EH (cell line): Measurements from ENCODE around the gene COL18A1.
"Not testable (repeated sequence)": the region's sequence is repeated elsewhere in the genome, so short reads cannot be mapped to it uniquely, and the experiment has no call there.

Experiments used
- DNase-seq: peaks from one replicate; pipeline ENCODE4 v3.0.0-alpha.2; 2015; ENCODE audit warnings: low read depth

The COL18A1 gene

DNA sequence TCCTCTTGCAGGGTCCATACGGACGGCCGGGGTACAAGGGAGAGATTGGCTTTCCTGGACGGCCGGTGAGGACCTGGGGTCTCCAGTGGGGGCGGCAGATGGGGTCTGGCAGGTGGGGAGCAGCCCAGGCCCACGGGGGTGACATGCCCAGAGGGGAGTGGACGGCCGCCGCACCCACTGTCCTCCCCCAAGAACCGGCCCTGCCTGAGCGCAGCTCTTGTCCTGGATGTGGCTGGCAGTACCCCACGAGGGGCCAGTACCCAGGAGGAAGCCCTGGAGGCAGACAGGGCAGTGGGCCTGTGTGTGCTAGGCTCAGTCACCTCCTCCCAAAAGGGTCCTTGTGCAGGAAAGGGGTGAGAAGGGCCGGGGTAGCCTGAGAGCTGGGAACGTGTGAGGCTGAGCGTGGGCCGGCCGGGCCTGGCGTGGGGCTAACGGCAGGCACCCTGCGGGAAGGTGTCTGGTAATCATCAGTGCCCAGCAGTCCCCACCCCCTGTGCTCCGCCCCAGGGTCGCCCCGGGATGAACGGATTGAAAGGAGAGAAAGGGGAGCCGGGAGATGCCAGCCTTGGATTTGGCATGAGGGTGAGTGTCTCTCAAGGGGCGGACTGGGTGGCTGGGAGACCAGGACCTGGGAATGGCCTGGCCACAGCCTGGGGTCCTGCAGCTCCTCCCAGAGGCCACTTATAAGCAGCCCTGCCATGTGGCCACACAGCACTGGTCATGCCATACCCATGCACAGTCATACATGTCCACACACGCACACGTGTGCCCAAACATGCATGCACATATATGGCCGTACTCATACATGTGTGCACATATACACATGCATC is 90.1 kb downstream of the COL18A1 start:
- DNase-seq: no peak

DNA sequence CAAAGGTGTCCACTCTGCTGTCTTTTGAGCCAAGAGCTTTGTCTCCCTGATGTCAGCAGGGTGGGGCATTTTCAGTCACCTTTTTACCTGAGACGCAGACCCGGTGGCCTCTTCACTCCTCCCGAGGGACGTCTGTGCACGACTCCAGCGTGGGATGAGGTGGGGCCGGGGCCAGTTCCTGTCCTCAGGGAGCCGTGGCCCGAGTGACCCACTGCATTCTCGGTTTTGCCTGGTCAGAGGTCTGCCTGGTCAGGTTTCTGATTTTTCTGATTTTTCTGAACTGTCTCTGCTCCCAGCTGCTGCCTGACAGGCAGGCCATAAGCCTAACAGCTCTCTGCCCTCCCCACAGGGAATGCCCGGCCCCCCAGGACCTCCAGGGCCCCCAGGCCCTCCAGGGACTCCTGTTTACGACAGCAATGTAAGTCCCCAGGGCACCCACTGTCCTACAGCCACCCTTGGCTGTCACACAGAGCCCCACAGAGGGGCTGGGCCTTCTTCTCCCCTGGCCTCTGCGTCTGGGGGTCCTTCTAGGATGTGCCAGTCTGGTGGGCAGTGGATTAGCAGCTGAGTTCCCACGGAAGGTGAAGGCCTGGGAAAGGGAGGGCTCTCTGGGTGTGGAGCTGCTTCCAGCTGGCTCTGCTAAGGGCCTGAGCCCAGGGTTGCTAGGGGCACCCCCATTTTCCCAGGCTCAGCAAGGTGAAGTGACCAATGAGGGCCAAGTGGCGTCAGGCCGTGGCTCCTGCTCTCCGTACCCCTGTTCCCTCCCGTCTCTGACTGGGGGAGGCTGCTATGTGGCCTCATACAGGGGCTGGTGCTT is 91.4 kb downstream of the COL18A1 start:
- no peak for DNase-seq

DNA sequence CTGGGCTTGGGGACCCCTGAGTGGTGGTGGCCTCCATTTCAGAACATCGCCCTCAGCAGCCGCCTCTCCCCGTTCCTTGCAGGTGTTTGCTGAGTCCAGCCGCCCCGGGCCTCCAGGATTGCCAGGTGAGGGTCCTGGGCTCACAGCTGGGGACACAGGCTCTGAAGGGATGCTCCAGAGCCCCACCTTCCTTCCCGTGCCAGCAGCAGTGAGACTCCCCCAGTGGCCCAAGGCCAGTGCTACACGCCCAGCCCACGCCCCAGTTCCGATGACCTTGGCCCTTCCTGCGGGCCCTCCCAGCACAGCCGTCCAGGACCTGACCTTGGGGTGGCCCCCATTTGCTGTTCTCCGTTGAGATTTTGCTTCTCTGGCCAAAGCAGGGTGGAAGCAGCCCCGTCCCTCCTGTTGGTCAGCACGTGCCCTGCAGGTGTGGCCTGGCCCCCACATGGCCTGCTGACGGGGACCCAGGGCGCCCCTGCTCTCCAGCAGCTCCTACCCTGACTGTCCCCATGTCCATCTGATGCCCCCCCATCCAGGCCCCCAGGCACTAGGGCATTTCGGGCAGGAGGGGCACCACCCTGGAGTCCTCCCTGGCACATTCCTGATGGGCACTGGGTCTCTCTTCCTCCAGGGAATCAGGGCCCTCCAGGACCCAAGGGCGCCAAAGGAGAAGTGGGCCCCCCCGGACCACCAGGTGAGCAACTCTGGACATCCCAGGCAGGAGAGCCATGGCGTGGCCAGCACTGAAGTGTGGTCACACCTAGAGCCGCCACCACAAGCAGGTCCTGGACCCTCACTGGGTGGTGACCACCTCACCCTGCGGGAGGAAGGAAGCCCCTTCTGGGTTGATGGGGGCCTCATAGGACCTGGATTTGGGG is 92.2 kb downstream of the COL18A1 start:
- no peak for DNase-seq

DNA sequence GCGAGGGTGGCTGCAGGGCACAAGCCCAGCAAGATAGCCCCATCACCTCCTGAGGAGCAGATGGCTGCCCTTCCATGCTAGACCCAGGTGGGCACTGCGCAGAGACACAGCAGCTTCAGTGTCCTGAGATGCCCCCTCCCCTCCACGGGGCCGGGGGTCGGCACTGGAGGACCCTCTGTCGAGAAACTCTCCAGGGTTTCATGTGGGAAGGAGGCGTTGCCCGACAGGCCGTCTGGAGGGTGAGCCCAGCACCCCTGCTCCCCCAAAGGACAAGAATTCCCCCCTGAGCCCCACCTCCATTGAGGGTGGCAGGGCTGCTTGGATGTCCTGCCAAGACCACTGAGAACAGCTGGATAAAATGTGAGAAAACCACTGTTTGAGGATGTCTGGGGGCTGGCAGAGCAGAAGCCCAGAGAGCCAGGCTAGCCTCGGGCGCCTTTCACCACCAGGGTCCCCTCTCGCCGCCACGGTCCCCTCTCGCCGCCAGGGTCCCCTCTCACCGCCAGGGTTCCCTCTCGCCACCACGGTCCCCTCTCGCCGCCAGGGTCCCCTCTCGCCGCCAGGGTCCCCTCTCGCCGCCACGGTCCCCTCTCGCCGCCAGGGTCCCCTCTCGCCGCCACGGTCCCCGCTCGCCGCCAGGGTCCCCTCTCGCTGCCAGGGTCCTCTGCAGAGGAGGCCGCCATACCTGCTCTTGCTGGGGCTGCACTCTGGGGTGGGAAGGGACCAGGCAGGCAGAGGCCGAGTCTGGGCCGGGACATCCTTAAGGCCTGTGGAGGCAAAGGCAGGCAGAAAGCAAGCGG is 93.1 kb downstream of the COL18A1 start:
- no peak for DNase-seq

DNA sequence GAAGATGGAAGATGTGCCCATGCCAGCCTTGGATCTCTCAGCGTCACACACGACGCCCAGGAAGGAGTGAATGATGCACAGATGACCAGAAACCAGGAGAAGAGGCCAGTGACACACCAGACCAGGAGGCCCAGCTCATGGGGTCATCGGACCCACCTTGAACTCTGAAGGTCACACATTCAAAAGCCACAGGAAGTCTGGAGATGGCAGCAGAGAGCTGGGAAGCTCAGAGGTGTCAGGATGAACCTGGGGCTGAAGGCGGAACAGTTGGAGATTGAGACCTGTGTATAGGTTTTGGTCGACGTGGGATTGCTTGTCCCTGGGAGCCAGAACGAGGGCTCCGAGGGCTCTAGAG is 93.7 kb downstream of the COL18A1 start:
- DNase-seq: no peak

DNA sequence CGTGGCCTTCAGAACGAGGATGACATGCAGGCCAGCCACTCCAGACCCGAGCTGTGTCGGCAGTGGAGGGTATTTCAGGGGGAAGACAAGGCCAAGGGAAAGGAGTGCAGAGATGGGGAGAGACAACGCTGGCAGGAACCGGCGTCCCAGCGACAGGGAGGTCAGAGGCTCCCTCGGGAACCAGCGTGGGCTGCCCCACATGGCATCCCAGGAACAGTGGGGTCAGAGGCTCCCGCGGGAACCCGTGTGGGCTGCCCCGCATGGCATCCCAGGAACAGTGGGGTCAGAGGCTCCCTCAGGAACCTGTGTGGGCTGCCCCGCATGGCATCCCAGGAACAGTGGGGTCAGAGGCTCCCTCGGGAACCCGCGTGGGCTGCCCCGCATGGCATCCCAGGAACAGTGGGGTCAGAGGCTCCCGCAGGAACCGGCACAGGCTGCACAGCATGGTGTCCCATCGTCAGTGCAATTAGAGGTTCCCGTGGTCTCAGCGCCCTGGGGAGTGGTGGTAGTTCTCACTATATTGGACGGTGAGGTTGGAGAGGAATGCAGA is 94.3 kb downstream of the COL18A1 start:
- no peak for DNase-seq

DNA sequence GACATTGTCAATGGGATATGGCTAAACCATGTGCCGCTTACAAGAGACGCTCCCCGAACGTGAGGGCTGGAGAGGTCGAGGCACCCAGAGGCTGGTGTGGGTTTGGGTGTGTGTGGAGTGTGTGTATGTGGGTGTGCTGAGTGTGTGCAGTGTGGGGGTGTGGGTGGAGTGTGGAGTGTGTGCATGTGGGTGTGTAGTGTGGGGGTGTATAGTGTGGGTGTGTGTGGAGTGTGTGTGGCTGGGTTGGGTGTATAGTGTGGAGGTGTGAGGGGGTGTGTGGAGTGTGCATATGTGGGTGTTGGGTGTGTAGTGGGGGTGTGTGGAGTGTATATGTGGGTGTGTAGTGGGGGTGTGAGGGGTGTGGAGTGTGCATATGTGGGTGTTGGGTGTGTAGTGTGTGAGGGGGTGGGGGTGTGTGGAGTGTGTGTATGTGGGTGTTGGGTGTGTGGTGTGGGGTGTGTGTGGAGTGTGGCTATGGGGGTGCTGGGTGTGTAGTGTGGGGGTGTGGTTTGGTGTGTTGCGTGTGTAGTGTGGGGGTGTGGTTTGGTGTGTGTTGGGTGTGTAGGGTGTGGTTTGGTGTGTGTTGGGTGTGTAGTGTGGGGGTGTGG is 95.1 kb downstream of the COL18A1 start:
- DNase-seq: no peak

DNA sequence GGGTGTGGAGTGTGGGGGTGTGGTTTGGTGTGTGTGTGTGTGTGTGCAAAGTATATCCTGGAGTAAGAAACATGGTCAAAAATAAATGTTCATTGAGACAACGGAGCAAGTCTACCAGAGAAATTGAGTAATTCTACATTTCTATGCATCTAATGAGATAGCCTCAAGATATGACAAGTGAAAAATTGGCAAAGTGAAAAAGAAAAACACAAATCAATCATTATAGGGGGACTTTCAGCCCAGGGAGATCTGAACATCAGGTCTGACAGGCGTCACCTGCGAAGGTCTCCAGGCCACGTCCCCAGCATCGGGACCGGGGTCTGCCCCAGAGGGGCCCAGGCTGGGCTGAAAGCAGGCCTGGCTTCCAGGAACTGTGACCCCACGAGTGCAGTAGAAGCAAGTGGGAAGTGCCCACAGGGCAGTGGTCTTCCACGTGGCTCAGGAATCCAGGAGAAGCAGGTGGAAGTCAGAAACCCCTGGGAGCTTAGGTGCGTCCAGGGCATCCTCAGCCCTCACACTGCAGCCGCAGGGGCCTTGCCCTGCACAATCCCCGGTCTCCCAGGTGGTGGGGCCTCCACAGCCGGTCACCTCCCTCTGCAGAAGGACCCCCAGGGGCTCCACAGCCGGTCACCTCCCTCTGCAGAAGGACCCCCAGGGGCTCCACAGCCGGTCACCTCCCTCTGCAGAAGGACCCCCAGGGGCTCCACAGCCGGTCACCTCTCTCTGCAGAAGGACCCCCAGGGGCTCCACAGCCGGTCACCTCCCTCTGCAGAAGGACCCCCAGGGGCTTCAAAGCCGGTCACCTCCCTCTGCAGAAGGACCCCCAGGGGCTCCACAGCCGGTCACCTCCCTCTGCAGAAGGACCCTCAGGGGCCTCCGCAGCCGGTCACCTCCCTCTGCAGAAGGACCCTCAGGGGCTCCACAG is 96.4 kb downstream of the COL18A1 start:
- DNase-seq: not testable (repeated sequence)

DNA sequence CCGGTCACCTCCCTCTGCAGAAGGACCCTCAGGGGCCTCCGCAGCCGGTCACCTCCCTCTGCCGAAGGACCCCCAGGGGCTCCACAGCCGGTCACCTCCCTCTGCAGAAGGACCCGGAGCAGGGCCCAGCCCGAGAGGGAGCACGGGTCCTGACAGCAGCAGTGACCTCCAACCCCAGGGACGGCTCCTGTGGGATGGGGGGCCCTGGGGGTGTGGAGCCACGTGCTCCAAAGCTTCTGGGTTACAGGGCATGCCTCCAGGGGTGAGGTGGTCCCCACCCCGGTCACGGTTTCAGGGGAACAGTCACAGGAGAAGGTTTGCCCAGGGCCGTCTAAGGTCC is 97.0 kb downstream of the COL18A1 start:
- DNase-seq: no peak

DNA sequence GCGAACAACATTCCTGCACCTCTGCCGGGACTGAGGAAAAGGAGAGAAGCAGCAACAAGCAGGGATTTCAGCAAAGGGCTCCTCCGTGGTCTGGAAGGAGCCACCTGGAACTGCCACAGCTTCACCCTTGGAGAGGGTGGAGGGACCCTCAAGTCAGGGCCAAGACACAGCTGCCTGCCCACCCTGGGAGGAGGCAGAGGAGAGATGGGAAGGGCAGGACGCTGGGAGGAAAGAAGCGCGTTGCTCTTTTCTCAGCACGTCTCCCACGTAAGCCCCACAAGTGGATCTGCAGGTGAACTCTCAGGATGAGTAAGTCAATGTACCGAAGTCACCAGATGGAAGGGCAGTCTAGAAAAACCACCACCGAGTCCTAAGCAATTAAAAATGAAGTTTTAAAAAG is 97.6 kb downstream of the COL18A1 start:
- DNase-seq: no peak

DNA sequence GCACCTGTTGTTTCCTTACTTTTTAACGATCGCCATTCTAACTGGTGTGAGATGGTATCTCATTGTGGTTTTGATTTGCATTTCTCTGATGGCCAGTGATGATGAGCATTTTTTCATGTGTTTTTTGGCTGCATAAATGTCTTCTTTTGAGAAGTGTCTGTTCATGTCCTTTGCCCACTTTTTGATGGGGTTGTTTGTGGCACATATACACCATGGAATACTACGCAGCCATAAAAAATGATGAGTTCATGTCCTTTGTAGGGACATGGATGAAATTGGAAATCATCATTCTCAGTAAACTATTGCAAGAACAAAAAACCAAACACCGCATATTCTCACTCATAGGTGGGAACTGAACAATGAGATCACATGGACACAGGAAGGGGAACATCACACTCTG is 98.3 kb downstream of the COL18A1 start:
- DNase-seq: not testable (repeated sequence)

DNA sequence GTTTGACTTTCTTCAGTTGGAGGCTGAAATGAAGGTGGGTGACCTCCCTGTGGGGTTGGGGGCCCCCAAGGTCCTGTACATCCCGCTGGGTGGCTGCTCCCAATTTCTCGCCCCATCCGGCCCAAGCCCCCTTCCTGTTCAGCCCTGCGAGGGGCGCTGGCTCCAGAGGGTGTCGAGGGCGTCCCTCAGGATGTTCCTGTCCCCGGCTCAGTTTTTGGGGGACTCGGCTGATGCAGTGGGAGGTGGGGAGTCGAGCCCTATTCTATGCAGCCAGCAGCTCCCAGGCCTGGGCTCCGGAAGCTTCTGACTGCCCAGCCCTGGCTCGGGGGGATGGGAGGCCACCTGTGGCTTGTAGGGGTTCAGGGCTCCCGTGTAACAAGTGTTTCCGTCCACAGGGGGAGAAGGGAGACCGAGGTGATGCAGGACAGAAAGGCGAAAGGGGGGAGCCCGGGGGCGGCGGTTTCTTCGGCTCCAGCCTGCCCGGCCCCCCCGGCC is 99.1 kb downstream of the COL18A1 start:
- no peak for DNase-seq

DNA sequence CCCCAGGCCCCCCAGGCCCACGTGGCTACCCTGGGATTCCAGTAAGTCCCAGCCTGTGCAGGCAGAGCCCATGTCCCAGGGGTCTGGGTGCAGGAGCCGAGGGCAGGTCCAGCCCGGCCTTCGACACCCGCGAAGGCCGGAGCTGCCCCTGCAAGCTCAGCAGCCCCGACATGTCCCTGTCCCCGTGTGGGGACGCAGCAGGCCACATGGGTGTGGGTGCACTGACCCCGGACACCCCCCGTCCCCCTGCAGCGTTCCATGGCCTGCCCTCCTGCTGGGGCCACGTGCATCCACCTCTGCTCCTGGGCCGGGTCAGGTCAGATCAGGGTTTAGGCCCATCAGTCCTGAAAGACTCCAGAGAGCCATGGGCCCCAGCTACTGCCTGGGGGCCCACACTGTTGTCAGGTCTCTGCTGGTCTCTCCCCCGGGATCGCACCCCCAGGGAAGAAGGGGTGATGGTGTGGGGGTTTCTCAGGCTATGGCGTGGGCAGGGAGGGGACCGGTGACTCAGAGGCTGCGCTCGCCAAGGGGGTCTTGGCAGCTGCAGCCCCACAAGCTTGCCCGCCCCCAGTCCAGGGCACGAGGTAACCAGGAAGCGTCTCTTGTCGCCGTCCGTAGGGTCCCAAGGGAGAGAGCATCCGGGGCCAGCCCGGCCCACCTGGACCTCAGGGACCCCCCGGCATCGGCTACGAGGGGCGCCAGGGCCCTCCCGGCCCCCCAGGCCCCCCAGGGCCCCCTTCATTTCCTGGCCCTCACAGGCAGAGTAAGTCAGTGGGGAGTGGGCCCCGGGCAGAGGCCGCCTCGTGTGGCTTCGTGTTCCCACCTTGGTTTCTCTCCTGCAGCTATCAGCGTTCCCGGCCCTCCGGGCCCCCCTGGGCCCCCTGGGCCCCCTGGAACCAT is 99.8 kb downstream of the COL18A1 start:
- no peak for DNase-seq

DNA sequence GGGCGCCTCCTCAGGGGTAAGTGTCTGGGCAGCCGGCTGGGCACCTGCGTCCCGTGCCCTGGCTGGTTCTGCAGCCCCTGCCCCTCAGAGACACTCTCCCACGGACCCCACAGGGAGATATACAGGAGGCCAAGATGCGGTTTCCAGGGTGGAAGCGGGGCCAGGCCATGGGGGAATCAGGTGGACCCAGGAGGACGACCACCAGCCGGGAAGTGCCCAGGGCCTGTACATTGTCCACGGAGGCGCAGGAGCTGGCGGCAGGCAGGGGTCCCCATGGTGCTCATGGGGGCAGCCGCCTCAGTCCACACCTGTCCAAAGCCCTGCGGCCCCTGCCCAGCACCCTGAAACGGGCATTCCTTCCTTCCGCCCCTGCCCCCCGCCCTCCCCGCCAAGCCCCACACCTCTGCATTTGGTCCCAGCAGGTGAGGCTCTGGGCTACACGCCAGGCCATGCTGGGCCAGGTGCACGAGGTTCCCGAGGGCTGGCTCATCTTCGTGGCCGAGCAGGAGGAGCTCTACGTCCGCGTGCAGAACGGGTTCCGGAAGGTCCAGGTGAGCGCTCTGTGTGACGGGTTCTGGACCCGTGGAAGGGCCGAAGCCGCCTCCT is 100.6 kb downstream of the COL18A1 start:
- DNase-seq: no peak

DNA sequence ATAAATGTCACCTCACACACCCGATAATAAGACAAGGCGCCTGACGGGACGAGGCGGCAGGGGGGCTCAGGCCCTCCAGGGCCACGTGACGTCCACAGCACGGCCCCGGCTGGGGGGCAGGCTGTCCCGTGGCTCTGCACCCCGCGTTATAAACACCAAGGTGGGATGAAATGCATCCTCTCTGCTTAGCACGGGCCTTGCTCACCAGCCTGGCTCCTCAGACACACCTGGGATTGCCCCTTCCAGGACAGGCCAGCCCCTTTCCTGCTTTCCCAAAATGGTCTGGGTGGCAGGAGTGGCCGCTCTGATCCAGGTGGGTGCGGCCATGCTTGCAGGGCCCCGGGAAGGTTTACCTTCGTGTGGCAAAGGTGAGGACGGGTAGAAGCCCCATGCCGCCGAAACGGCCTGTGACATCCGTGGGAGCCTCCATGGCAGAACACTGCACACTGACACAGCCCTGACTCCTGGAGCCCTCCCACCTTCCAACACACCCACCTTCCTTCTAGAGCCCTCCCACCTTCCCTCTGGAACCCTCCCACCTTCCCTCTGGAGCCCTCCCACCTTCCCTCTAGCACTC is 101.4 kb downstream of the COL18A1 start:
- DNase-seq: no peak

DNA sequence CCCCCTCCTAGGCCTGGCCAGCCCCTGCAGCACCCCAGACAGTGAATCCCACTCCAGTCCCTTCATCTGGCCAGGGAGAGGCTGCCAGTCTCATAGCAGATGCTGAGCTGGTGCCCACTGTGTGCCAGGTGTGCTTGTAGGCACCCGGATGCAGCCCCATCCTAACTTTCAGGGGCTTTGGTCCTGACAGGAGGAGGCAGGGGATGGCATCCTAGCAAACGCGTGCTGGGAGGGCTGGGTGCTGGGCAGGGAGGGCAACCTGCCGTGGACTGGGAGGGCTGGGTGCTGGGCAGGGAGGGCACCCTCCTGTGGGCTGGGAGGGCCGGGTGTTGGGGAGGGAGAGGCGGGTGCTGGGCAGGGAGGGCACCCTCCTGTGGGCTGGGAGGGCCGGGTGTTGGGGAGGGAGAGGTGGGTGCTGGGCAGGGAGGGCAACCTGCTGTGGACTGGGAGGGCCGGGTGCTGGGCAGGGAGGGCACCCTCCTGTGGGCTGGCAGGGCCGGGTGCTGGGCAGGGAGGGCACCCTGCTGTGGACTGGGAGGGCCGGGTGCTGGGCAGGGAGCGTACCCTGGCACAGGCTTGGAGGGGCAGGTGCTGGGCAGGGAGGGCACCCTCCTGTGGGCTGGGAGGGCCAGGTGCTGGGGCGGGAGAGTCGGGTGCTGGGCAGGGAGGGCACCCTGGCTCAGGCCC is 102.0 kb downstream of the COL18A1 start:
- DNase-seq: no peak

DNA sequence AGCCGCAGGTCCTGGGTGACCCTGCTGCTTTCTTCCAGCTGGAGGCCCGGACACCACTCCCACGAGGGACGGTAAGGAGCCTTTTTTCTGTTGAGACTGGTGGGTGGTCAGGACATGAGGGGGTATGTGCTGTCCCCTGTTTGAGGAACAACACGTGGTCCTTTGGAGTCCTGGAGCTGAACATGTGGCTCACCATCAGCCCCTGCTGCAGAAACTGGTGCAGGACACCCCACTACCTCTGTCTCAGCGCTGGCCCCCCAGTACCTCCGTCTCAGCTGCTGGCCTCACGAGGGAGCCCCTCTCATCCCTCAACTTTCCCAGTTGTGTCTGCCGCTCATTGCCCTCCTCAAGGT is 102.5 kb downstream of the COL18A1 start:
- DNase-seq: no peak
